Colon (tissue), 2 donors: Measurements from ENCODE around the gene RHBDD1.

Experiments
- FAIRE-seq: peaks from 2 replicates; lab custom pipeline; 2012; peaks lifted over from hg19 to GRCh38; lab: Jason Lieb, UNC
- donor health status: control.
- donor health status: control.

Gene RHBDD1

DNA sequence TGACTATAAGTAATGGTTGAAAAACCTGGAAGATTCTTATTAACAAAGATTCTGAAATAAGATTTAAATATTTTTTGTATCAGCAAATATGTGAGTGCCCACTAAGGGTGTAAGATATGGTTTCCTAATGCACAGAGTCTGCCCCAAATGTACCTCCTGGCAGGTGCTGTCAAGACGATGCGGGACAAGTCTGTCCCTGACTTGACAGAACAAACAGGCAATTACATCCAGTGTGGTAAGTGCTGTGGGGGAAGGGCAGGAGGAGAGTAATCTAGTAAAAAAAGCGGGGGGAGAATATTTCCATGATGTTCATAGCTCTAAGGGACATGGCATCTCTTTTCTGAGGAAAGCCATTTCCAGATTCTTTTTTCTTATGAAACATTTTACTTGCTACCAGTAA, 200.7 kb downstream of the RHBDD1 start:
- no peak for FAIRE-seq

DNA sequence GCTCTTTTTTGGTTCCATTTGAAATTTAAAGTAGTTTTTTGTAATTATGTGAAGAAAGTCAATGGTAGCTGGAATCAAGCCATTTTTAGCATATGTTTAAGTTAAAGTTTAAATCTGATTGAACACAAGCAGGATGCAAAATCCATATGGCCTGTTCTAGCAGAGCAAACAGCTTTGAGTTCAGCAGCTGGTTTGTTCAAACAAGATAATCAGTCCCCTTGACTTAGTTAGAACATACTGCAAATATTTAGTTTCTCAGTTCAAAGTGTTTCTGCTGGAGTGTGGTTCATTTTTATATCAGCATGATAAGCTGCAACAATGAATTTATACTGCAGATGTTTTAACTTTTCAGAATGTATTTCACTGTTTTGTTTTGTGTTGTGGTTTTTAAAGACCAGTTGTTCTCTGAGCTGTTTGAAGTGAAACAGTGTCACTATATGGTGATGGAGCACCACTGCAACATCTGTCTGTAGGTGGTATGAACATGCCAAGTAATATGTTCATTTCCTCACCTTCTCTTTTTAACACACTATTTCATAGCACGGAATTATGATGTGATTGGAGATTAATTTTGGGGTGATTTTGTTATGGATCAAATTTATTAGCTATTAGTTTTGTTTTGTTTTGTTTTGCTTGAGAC, 202.8 kb downstream of the RHBDD1 start:
- FAIRE-seq = no peak

DNA sequence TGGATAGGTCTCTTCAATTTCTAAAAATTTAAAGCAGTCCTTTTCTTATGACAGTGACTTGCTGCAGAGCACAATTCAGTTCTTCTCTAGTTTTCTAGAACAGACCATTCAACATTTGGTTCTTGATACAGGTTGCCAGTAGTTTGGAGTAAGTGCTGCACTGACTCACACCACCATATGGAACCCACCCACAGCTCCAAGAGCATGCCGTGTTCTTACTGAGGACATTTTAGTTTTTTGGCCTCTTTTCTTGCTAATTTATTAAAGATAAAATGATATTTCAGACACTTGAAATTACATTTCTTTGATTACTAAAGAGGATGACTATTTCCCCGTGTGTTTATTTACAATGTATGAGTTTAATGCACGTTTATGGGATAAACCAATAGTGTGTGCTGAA, 208.1 kb downstream of the RHBDD1 start:
- FAIRE-seq = no peak
